Measurements from ENCODE around the gene TES. TPM values are rescaled to one million over a fixed set of nuclear protein-coding genes. Genes with fewer than 3 reads are reported as not detected.

The TES gene
- total and polyA plus RNA-seq, 2 of the 13 experiments (the other 11 are each of a cell fraction or from before 2014, with no cell fraction given) = 21.6 to 23.0 TPM

GRCh38 chr7:116162254-116162653 lies 48.1 kb upstream of the TES start:
- ATAC-seq = no peak
- Histone ChIP-seq H3K27ac (ENCODE audit: extremely low read length, insufficient read depth, low read length) (no peak overlapping the region), H3K4me1 (ENCODE audit: insufficient read depth, low read length) (no peaks in the 10 kb centered on the region), H3K27me3 (ENCODE audit: control insufficient read depth in 1 of 2, insufficient read depth in 2 of 2, low read length in 2 of 2) (peaks cover 4 to 19% of the 10 kb centered on the region in 2 experiments; a peak in 3 of 5 replicates), H3K4me2 (ENCODE audit: low read depth, low read length) (no peak overlapping the region), H2AFZ (ENCODE audit: low read length) (no peak overlapping the region), H4K20me1 (ENCODE audit: insufficient read depth, low read length) (no peaks in the 10 kb centered on the region), H3K36me3 (replicated peaks in 1 of 2; ENCODE audit: control insufficient read depth in 1 of 2, insufficient read depth in 2 of 2, low read length in 2 of 2) (no peaks in the 10 kb centered on the region), H3K9me3 (ENCODE audit: low read length) (no peaks in the 10 kb centered on the region), H3K9ac (ENCODE audit: insufficient read depth, low read depth, low read length) (no peak overlapping the region), H3K79me2 (ENCODE audit: insufficient read depth, low read length) (no peaks in the 10 kb centered on the region), H3K4me3 (replicated peaks in 1 of 3; ENCODE audit: insufficient read depth in 1 of 3, low read depth in 2 of 3, low read length in 3 of 3) (no peak overlapping the region)
- TF ChIP-seq RORA (CRISPR knock-in tag; IDR thresholded peaks at IDR 0.05) = no peak
- TF ChIP-seq ESRRA (CRISPR knock-in tag; IDR thresholded peaks at IDR 0.05; ENCODE audit: low read depth) = no peak
- TF ChIP-seq ZBTB7B (CRISPR knock-in tag; IDR thresholded peaks at IDR 0.05) = no peak
- no peak for TF ChIP-seq ZNF780A (CRISPR knock-in tag; IDR thresholded peaks at IDR 0.05)
- TF ChIP-seq TMF1 (CRISPR knock-in tag; IDR thresholded peaks at IDR 0.05; ENCODE audit: low read depth) = no peak
- no peak for TF ChIP-seq TARDBP (CRISPR knock-in tag; IDR thresholded peaks at IDR 0.05)
- TF ChIP-seq TFAP4 (IDR thresholded peaks at IDR 0.05; ENCODE audit: borderline replicate concordance, low read depth) = no peak
- no peak for TF ChIP-seq ZNF589 (CRISPR knock-in tag; conservative IDR thresholded peaks at IDR 0.05)
- no peak for TF ChIP-seq POGK (CRISPR knock-in tag; conservative IDR thresholded peaks at IDR 0.05)
- TF ChIP-seq BRF2 (CRISPR knock-in tag; IDR thresholded peaks at IDR 0.05) = no peak
- TF ChIP-seq TBX3 (IDR thresholded peaks at IDR 0.05; ENCODE audit: borderline replicate concordance) = no peak
- no peak for TF ChIP-seq ZNF841 (CRISPR knock-in tag; IDR thresholded peaks at IDR 0.05; ENCODE audit: borderline replicate concordance)
- no peak for TF ChIP-seq ZNF251 (CRISPR knock-in tag; IDR thresholded peaks at IDR 0.05)
- TF ChIP-seq GTF3A (CRISPR knock-in tag; conservative IDR thresholded peaks at IDR 0.05) = no peak
- no peak for TF ChIP-seq ZNF468 (CRISPR knock-in tag; IDR thresholded peaks at IDR 0.05)
- TF ChIP-seq HIC2 (CRISPR knock-in tag; IDR thresholded peaks at IDR 0.05; ENCODE audit: low read depth) = no peak
- TF ChIP-seq ZNF773 (CRISPR knock-in tag; IDR thresholded peaks at IDR 0.05; ENCODE audit: borderline replicate concordance) = no peak
- TF ChIP-seq ARID2 (CRISPR knock-in tag; IDR thresholded peaks at IDR 0.05; ENCODE audit: borderline replicate concordance) = no peak
- TF ChIP-seq CTCF (CRISPR knock-in tag; IDR thresholded peaks at IDR 0.05) = no peak
- in situ Hi-C loops (cut with HindIII; ENCODE audit: extremely low pct_ligation_motif_present, low pct_unique_long_range_greater_than_20kb) = loop anchor here (25.0 kb wide), 1 partner anchor 650 kb away; no protein-coding TSS in a partner anchor
- POLR2A ChIA-PET = no interaction called here
- BruUV-seq (replicated peaks) = no TSS peak
- FAIRE-seq = no peak
- CTCF ChIA-PET (ENCODE audit: low intra/inter-chr PET ratio, low total read pairs) = no interaction called here
- no peak for DNase-seq (ENCODE audit: low spot score)
- intact Hi-C loops (cut with micrococcal nuclease; ENCODE audit: unreplicated experiment) = loop anchor here (10.0 kb wide), 1 partner anchor 363 kb away; the partner anchor contains the start of gene CAV1

All from HepG2 (cell line).